Medulla oblongata (tissue), 1 donor: ENCODE results near the gene DPH5.

ENCODE experiments used
- DNase-seq: peaks from one replicate; pipeline ENCODE4 v3.0.0-alpha.2; 2015; ENCODE audit errors: extremely low spot score

DPH5 gene

GRCh38 chr1:100942304-100943046, 83.1 kb downstream of the DPH5 start:
- DNase-seq = no peak

- DNase-seq = no peak
Measured at GRCh38 chr1:100941580-100942216, 83.9 kb downstream of the DPH5 start.

DNA sequence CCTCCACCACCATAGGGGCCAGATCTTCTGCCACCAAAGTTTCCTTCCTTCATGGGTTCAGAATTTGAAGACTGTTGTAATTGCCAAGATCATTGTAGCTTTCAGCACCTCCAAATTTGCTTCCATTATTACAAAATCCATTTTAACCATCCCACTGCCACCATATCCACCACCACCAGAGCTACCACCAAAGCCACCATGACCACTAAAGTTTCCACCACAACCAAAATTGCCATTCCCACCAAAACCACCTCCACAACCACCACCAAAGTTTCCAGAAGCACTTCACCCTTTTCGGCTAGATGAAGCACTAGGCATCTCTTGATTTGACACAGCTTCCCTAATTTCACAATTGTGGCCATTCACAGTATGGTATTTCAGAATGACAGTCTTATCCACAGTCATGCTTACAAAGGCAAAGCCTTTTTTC, 84.5 kb downstream of the DPH5 start:
- DNase-seq = no peak
